ENCODE measurements around the gene AMTN.

Gene AMTN

DNA sequence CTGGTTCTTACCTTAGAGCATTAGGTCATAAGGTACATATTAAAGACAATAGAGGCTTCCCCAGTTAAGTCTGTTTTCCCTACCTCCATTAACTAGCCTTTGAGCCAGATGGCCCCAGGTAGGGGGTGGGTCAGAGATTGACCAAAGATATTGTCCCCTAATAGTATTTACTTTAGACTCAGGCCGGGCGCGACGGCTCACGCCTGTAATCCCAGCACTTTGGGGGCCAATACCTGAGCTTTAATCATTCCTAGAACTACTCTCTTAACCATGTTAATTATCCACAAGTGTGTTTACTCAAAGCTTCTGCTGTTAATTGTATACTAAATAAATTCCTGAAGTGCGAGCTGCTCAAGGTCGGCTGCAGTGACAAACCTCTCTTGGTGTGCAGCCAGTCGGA lies 45.7 kb downstream of the AMTN start:
- DNase-seq: no peak

DNA sequence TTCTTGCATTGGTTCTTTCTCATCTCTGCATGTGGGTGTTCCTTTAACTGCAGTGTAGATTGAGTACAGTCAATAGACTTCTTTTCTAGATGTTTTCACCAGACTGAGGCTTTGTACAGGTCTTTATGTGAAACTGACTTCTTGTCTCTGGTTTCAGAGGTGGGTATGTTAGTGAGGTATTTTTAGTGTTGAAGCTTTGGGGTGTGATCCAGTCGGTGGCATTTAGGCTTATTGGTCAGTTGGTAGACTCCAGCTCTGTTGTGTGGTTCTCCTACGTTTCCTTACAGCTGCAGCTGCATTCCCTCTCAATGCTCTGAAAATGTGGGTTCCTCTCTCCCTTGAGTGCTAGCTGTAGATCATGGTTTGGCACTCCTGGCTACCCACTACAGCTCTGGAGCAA lies 52.4 kb downstream of the AMTN start:
- no peak for DNase-seq

DNA sequence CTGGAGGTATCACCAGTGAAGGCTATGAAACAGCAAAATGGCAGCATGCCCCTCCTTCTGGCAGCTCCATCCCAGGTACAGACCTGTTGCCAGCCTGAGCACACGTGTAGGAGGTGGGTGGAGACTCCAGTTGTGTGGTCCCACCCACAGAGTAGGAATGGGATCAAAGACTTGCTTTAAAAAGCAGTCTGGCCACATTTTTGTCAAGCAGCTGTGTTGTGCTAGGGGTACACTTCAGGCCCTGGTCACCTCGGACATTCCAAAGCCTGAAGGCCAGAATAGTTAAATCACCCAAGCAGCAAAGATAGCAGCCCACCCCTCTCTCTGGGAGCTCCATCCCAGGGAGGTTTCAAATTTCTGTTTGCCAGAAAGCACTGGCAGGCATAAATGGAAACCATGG lies 53.4 kb downstream of the AMTN start:
- DNase-seq: no peak

DNA sequence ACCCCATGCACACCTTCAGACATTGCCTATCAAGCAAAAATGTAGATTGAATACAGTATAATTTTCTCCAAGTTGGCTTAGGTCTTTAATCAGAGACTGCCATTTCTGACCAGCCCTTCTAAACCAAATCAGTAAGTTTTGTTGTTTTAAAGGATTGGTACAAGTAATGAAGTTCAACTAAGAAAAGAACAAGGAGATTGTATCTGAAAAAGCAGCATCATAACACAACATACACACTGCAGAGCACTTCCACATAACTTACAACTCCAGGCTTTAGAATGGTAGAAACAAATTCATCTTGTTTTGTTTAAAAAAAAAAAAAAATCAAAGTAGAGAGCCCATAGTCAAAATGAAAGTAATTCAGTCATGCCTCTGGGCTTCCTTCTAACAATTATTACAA lies 57.6 kb downstream of the AMTN start:
- no peak for DNase-seq

DNA sequence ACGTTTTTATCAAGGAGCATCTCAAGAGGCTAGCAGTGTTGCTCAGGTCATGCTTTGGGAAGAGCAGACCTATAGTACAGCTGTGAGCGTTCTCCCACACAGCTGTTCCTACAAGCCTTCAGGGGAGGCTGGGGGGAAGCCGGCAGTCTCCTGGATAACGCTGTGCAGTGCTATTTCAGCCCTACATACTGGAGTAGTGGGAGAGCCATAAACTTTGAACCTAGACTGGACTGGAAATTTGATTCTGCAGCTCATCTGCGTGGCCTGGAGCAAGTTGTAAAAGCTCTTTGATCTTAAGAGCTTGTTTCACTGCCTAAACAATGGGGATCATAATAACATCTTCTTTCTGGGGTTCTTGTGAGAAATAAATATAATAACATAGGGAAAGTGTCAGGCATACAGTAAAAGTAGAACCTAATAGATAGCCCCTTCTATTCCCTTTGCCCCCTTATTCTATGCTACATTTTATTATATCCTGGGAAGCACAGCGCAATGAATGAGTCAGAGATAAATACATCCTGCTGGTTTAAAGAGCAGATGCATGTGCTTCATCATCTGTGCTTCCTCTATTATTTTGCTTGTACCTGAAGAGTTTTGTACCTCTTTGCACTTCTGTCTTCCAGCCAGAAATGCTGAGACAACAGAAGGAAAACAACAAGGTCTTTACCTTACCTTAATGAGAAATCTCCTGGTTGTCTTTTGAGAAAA lies 59.0 kb downstream of the AMTN start:
- no peak for DNase-seq

DNA sequence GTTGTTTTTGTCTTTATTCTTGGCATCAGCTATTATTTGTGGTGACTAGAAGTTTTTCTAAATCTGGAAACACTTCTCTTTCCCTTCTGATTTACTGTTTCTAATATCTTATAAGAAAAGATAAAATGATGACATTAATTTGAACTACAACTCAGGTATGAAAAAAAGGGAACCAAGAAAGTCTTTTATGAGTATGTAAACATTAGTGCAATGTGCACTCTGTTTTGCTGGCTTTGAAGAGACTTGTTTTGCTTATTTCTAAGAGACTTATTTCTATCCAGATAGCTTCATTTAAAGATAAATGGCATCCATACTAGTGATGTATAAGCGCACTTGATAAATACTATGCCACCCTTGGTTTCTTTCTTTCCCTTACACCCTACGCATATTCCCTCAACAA lies 63.6 kb downstream of the AMTN start:
- DNase-seq: no peak

All from DMS79 treated with DMSO at 0.1 percent for 48 hours (cell line).